Pulmonary artery endothelial cell (primary cell): ENCODE measurements around the gene NSUN6. TPM values are rescaled to one million over a fixed set of nuclear protein-coding genes. Genes with fewer than 3 reads are reported as not detected.

Experiments used
- DNase-seq: peaks from one replicate; pipeline ENCODE4 v3.0.0-alpha.2; 2011; ENCODE audit warnings: low read depth, low spot score
- total RNA-seq: library from RNA; depleted of rRNA; stranded (reverse); fragments of >200 nt; gene quantifications from 2 replicates; pipeline ENCODE4 v1.2.3, GENCODE V29; 2014

The NSUN6 gene
- total RNA-seq, 1 donor from 2014 or later = 6.1 TPM

DNA sequence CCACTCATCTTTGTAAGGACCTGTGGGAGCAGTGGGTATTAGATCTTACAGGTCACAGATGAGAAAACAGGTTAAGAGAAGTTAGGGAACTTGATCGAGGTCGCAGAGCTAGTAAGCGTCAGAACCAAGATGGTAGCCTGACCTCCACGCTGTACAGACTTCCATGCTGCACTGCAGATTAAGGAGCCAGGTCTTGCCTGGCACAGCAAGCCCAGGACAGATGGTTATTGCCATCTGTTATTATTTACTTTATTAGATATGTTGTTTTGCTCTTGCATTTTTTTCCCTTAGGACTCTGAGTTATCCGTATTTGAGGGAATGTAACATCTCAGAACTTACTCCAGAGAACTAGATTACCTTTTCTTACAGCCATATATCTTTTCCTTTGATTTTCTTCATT, 147.2 kb downstream of the NSUN6 start:
- no peak for DNase-seq

DNA sequence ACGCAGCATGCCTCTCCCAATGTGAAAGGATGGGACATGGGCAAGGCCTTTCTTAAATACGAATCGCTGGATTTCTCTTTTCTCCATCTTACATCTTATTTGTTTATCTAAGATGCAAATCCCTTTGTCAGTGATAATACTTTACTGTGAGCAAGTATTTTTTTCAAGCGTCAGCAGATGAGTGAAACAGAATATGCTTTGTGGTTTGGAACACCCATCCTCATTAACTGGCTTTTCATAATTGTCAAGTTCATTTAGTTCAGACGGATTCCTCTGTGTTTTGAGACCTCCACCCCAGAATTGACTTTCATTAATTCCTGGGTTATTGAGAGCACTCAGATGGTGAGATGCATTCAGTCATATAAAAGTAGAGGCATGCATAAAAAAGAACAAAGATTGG, 149.8 kb downstream of the NSUN6 start:
- DNase-seq = no peak

DNA sequence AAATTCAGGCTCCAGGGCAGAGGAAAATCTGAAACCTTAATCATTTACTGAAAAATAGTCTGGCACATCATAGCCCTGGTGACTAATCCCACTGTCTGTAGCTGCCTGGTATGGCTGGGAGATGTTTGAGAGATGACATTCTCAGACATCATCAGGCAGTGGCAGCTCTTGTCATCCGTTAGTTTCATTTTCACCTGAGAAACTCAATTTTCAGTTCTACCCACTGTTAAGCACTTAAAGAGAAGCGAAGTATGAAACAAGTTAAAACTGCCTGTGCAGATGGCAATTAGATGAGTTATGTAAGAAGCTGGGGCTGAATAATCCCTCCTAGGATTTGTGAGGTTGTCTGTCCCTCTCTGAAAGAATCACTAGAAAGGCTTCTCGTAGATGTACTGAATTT, 150.2 kb downstream of the NSUN6 start:
- DNase-seq = no peak

DNA sequence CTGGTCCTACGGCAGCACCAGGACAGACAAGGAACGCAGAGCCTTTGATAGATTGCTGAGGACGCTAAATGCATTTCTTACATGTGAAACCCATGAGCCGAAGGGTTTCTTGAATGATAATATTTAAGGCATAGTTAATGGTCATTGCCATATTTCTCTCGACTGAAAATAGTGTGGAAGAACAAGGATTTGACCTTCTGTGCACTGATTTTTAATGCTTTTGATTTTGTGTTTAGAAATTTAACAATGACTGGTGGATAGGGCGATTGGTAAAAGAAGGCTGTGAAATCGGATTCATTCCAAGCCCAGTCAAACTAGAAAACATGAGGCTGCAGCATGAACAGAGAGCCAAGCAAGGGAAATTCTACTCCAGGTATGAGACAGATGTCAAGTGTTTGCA, 150.8 kb downstream of the NSUN6 start:
- no peak for DNase-seq

DNA sequence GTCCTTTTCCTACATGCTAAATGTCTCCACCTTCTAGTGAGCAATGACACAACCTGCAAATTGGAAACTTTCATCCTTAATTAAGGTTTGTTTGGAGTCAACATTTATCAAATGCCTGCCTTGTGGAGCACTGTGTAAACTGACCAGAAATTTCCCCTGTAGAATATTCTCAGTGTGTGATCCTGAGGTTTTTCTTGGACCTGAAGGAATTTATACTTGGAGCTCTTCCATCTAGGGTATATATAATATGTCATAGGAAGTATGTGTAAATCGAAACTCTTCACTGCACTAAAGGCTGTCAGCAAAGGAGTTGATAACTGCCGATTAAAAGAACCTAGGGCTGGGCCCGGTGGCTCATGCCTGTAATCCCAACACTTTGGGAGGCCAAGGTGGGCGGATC, 152.4 kb downstream of the NSUN6 start:
- no peak for DNase-seq

DNA sequence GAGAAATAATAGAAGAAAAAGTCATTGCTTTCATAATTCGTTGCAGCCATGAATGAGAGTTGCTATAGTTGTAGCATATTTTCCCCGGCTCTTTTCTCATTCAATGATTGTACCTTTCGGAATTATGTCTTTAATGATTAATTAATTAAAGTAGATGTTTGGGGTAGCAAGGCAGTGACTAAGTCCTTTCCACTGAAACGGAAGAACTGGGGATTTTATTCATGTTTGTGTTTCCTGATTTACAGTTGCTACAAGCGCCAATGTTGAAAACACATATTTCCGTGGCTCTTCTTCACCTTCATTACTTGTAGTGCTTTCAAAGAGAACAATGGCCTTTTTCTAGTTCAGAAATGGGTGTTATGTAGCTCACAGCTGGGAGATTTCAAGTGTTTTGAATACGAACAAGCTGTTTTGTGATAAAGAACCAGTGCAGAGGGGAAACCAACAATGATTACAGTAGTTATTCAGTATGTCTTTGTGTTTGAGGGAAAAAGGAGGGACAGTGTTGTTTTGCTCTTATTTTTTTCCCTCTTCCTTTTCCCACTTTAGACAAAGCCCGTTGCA, 153.5 kb downstream of the NSUN6 start:
- no peak for DNase-seq

Other genes starting within 250 kb of the NSUN6 start
- 19.5 and 19.8 TPM in 2 replicates for gene ARL5B, start 7.8 kb upstream of the NSUN6 start, total RNA-seq